Breast epithelium (tissue), 3 donors: ENCODE data around the gene SLC27A2.

Experiments
- CTCF ChIP-seq, 3 donors: fragments of 450-650 bp; IDR thresholded peaks; one replicate each; pipeline ENCODE4 v1.5.1; 2016 to 2017; ENCODE audit warnings: antibody characterized with exemption in 3 of 3, mild to moderate bottlenecking in 3 of 3, moderate library complexity in 3 of 3
- POLR2A ChIP-seq: fragments of 450-650 bp; IDR thresholded peaks from one replicate; pipeline ENCODE4 v1.6.1; 2016; ENCODE audit warnings: antibody characterized with exemption, mild to moderate bottlenecking, moderate library complexity

- TF ChIP-seq CTCF (IDR thresholded peaks at IDR 0.05), result no peak
- TF ChIP-seq POLR2A, result no peak
Measured at GRCh38 chr15:50265620-50266019, 83.6 kb downstream of the SLC27A2 start, which contains the start of gene HDC.
